Measurements from ENCODE around the gene CLEC10A. TPM values are rescaled to one million over a fixed set of nuclear protein-coding genes. Genes with fewer than 3 reads are reported as not detected.
"Not testable (repeated sequence)": the region's sequence is repeated elsewhere in the genome, so short reads cannot be mapped to it uniquely, and the experiment has no call there.

CLEC10A gene
- total and polyA plus RNA-seq, 5 experiments from 2014 or later, result 0.13 to 0.93 (median 0.49) TPM; not detected in 2

- Mint-ChIP-seq H3K9me3 (no peaks in the 10 kb centered on the region), H3K27me3 (peaks cover 4 to 32% (median 20%) of the 10 kb centered on the region in 5 donors), H3K36me3 (no peaks in the 10 kb centered on the region), H3K27ac (peak overlapping the region in 2 of 10 donors; percentile 3 to 84), H3K4me3 (no peak overlapping the region), H3K4me1 (no peaks in the 10 kb centered on the region)
- ATAC-seq (no peak), DNase-seq (no peak)
- POLR2A ChIA-PET, result no interaction called here
These were observed 22.4 kb upstream of the CLEC10A start for GRCh38 chr17:7102421-7102820.

DNA sequence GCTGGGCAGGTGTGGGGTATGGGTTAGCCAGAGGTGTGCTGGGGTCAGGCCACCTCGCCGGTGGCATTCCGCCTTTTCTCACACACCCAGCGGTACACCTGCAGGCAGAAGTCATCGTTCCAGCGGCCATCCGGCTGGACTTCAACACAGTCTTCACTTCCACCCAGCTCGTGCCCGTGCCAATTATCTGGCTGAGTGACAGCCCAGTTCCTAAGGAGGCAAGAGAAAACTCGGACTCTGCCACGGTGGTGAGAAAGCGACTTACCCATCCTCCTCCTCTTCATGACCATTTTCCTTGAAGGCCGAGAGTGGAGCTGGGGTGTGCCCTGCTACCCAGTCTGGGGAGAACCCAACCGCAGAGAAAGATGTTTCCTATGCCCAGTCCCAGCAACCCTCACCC is 21.5 kb upstream of the CLEC10A start:
- Mint-ChIP-seq H3K4me1 (peaks cover 0 to 2% (median 0%) of the 10 kb centered on the region in 4 donors), H3K4me3 (no peak overlapping the region), H3K36me3 (no peaks in the 10 kb centered on the region), H3K27me3 (peaks cover 4 to 32% (median 18%) of the 10 kb centered on the region in 5 donors), H3K27ac (peak overlapping the region in 1 of 10 donors; percentile 34), H3K9me3 (no peaks in the 10 kb centered on the region)
- no peak for ATAC-seq
- POLR2A ChIA-PET, result no interaction called here
- no peak for DNase-seq

DNA sequence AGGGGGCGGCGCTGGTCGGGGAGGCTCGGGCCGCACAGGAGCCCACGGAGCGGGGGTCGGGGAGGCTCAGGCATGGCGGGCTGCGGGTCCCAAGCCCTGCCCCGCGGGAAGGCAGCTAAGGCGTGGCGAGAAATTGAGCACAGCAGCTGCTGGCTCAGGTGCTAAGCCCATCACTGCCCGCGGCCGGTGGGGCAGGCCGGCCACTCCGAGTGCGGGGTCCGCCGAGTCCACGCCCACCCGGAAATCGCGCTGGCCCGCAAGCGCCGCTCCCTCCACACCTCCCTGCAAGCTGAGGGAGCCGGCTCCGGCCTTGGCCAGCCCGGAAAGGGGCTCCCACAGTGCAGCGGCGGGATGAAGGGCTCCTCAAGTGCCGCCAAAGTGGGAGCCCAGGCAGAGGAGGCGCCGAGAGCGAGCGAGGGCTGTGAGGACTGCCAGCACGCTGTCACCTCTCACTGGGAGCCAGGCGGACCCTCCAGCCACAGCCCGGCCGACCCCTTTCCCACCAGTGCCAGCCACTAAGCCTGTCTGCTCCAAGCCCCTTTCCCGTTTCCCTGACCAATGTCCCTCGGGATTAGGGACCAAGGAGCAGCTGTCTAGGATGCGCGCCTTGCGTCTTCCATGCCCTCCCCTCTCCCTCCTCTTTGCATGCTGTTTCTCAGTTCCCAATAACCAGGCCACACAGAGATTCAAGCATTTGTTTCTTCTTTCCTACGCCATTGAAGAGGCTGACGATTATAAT is 20.8 kb upstream of the CLEC10A start:
- H3K36me3 Mint-ChIP-seq, H3K27ac Mint-ChIP-seq, H3K4me3 Mint-ChIP-seq, ATAC-seq, H3K9me3 Mint-ChIP-seq, DNase-seq, H3K4me1 Mint-ChIP-seq, POLR2A ChIA-PET: not testable (repeated sequence)
- peaks cover 4 to 32% (median 18%) of the 10 kb centered on the region in 5 donors for H3K27me3 Mint-ChIP-seq

GRCh38 chr17:7098802-7099459 is 18.9 kb upstream of the CLEC10A start:
- peaks cover 4 to 45% (median 18%) of the 10 kb centered on the region in 5 donors for H3K27me3 Mint-ChIP-seq
- peaks cover 4 to 26% (median 8%) of the 10 kb centered on the region in 4 donors for H3K4me1 Mint-ChIP-seq
- H3K4me3 Mint-ChIP-seq, result no peak overlapping the region
- DNase-seq (peak in 1 of 10 donors; percentile 42), ATAC-seq (no peak)
- H3K27ac Mint-ChIP-seq, result no peak overlapping the region
- H3K36me3 Mint-ChIP-seq, result no peaks in the 10 kb centered on the region
- H3K9me3 Mint-ChIP-seq, result no peaks in the 10 kb centered on the region
- POLR2A ChIA-PET, result no interaction called here

GRCh38 chr17:7097940-7098339 is 17.9 kb upstream of the CLEC10A start:
- Mint-ChIP-seq H3K36me3 (no peaks in the 10 kb centered on the region), H3K4me1 (peaks cover 4 to 32% (median 9%) of the 10 kb centered on the region in 4 donors), H3K9me3 (no peaks in the 10 kb centered on the region), H3K4me3 (no peak overlapping the region), H3K27me3 (peaks cover 4 to 40% (median 12%) of the 10 kb centered on the region in 5 donors), H3K27ac (no peak overlapping the region)
- no peak for DNase-seq
- POLR2A ChIA-PET, result no interaction called here
- no peak for ATAC-seq

DNA sequence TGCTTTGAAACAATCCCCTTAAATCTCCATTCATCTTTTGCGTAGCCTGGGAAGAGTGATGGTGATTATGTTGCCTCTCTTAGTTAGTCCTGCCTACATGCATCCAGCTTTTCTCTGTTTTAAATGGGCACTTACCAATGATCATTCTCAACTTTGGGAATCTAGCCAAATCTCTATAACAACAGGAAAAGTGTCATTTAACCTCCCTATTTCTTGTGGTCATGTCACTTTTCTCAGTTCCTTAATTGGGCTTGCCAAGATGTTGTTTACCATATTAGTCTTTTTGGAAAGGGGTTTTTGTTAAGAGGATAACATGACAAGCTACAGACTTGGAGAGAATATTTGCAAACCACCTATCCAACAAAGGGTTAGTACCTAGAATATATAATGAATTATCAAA is 15.6 kb upstream of the CLEC10A start:
- Mint-ChIP-seq H3K27me3 (peaks cover 0 to 32% (median 5%) of the 10 kb centered on the region in 5 donors), H3K27ac (no peak overlapping the region), H3K9me3 (no peaks in the 10 kb centered on the region), H3K36me3 (no peaks in the 10 kb centered on the region), H3K4me3 (no peak overlapping the region), H3K4me1 (peaks cover 4 to 32% (median 9%) of the 10 kb centered on the region in 4 donors)
- POLR2A ChIA-PET, result no interaction called here
- DNase-seq, result no peak
- ATAC-seq, result no peak

DNA sequence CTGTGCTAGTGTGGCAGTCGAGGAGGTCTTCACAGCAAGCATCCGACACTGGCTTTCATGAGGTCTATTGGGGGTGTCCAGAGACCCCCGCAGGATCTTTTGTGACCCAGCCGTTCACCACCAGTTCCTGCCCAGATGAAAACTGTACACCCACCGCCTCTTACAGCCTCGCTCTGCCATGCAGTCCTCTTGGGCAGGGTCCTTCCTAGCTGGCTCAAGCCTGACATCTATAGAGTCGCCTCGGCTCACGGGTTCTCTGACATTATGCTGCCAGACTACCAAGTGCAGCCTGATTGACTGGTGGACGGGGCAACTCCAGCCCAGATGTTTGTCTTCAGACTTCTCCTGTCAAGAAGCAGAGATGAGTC is 14.6 kb upstream of the CLEC10A start:
- peak overlapping the region in 1 of 10 donors; percentile 4 for H3K4me3 Mint-ChIP-seq
- DNase-seq, result peak in 1 of 10 donors; percentile 47

DNA sequence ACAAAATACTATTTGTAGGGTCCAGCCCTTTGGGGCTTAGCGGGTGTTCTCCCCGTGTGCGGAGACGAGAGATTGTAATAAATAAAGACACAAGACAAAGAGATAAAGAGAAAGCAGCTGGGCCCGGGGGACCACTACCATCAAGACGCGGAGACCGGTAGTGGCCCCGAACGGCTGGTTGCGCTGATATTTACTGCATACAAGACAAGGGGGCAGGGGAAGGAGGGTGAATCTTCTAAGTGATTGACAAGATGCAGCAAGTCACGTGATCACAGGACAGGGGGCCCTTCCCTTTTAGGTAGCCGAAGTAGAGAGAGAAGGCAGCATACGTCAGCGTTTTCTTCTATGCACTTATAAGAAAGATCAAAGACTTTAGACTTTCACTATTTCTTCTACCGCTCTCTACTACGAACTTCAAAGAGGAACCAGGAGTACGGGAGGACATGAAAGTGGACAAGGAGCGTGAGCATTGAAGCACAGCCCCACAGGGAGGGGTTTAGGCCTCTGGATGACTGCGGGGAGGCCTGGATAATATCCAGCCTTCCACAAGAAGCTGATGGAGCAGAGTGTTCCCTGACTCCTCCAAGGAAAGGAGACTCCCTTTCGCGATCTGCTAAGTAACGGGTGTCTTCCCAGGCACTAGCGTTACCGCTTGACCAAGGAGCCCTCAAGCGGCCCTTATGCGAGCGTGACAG is 11.4 kb upstream of the CLEC10A start:
- DNase-seq, result peak in 6 of 10 donors; percentile 12 to 68 (median 35)
- H3K27ac Mint-ChIP-seq, ATAC-seq, H3K4me3 Mint-ChIP-seq, H3K36me3 Mint-ChIP-seq, POLR2A ChIA-PET, H3K9me3 Mint-ChIP-seq: not testable (repeated sequence)
- Mint-ChIP-seq H3K27me3 (peaks cover 8 to 40% (median 9%) of the 10 kb centered on the region in 5 donors), H3K4me1 (peaks cover 4 to 30% (median 9%) of the 10 kb centered on the region in 4 donors)

More for the DNA sequence above, 14.6 kb upstream of the CLEC10A start:
- no peak for ATAC-seq
- H3K4me1 Mint-ChIP-seq, result peaks cover 4 to 32% (median 9%) of the 10 kb centered on the region in 4 donors
- H3K9me3 Mint-ChIP-seq, result no peaks in the 10 kb centered on the region
- H3K36me3 Mint-ChIP-seq, result peaks cover 0 to 2% (median 0%) of the 10 kb centered on the region in 3 donors
- H3K27ac Mint-ChIP-seq, result peak overlapping the region in 2 of 10 donors; percentile 30 to 68
- POLR2A ChIA-PET, result no interaction called here
- peaks cover 0 to 32% (median 4%) of the 10 kb centered on the region in 5 donors for H3K27me3 Mint-ChIP-seq

GRCh38 chr17:7089570-7089969 is 9.5 kb upstream of the CLEC10A start:
- H3K4me3 Mint-ChIP-seq, DNase-seq, H3K36me3 Mint-ChIP-seq, ATAC-seq, H3K27ac Mint-ChIP-seq, POLR2A ChIA-PET, H3K9me3 Mint-ChIP-seq: not testable (repeated sequence)
- H3K4me1 Mint-ChIP-seq, result peaks cover 0 to 12% (median 7%) of the 10 kb centered on the region in 4 donors
- H3K27me3 Mint-ChIP-seq, result peaks cover 11 to 42% (median 13%) of the 10 kb centered on the region in 5 donors

DNA sequence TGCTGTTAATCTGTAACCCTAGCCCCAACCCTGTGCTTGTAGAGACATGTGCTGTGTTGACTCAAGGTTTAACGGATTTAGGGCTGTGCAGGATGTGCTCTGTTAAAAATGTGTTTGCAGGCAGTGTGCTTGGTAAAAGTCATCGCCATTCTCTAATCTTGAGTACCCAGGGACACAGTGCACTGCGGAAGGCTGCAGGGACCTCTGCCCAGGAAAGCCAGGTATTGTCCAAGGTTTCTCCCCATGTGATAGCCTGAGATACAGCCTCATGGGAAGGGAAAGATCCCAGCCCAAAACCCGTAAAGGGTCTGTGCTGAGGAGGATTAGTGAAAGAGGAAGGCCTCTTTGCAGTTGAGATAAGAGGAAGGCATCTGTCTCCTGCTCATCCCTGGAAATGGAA is 8.4 kb upstream of the CLEC10A start:
- H3K27me3 Mint-ChIP-seq, result peaks cover 11 to 34% (median 22%) of the 10 kb centered on the region in 5 donors
- H3K4me3 Mint-ChIP-seq, H3K9me3 Mint-ChIP-seq, ATAC-seq, H3K36me3 Mint-ChIP-seq, DNase-seq, H3K27ac Mint-ChIP-seq, POLR2A ChIA-PET: not testable (repeated sequence)
- H3K4me1 Mint-ChIP-seq, result peaks cover 4 to 13% (median 9%) of the 10 kb centered on the region in 4 donors

DNA sequence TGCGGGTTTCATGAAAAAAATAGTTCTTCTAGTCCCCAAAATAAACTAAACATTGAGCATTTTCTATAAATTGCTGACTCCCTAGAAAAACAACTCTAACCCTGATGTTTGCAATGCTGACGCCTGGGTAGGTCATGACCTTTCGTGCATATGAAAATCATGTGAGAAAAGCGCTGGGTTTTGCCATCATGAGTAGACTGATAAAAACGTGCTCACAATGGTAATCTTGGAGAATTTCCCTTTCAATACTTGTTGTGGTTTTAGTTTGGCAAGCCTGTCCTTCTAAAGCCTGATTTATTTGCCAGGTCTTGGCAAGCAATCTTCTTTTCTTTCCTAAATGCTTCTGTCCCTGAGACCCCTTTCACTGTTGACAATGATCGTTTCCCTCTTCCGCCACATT is 4.0 kb upstream of the CLEC10A start:
- peaks cover 13 to 41% (median 31%) of the 10 kb centered on the region in 4 donors for H3K4me1 Mint-ChIP-seq
- H3K9me3 Mint-ChIP-seq, result no peaks in the 10 kb centered on the region
- ATAC-seq, result no peak
- H3K4me3 Mint-ChIP-seq, result peak overlapping the region in 1 of 10 donors; percentile 48
- POLR2A ChIA-PET, result interaction anchor here (0.6 kb wide), 1 partner anchor 665 kb away, joined by 3 read pairs; no protein-coding TSS in a partner anchor
- H3K36me3 Mint-ChIP-seq, result no peaks in the 10 kb centered on the region
- DNase-seq, result no peak
- peak overlapping the region in 1 of 10 donors; percentile 26 for H3K27ac Mint-ChIP-seq
- peaks cover 11 to 25% (median 23%) of the 10 kb centered on the region in 5 donors for H3K27me3 Mint-ChIP-seq

DNA sequence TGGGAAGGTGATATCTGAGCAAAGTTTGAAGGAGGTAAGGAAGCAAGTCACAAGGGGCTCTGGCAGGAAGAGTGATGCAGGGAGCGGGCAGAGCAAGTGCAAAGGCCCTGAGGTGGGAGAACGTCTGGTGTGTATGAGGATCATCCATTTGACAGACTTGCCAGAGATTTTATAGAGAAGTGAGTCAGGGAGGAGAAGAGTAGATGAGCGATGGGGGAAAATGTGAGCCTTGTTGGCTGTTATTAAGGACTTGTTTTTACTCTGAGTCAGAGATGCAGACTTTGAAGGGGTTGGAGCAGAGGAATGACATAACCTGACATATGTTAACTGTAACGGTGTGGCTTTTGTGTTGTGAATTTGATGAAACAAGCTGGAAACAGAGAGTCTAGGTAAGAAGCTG is 3.5 kb upstream of the CLEC10A start:
- DNase-seq (no peak), ATAC-seq (no peak)
- no peaks in the 10 kb centered on the region for H3K9me3 Mint-ChIP-seq
- POLR2A ChIA-PET, result interaction anchor here (0.7 kb wide), 1 partner anchor 612 kb away, joined by 3 read pairs; no protein-coding TSS in a partner anchor
- H3K4me1 Mint-ChIP-seq, result peaks cover 13 to 41% (median 31%) of the 10 kb centered on the region in 4 donors
- H3K36me3 Mint-ChIP-seq, result no peaks in the 10 kb centered on the region
- H3K27ac Mint-ChIP-seq, result no peak overlapping the region
- peaks cover 8 to 21% (median 21%) of the 10 kb centered on the region in 5 donors for H3K27me3 Mint-ChIP-seq
- H3K4me3 Mint-ChIP-seq, result peak overlapping the region in 1 of 10 donors; percentile 45

All from naive thymus-derived CD8-positive, alpha-beta T cell (primary cell).